Islet of Langerhans (tissue), 1 donor: ENCODE results near the gene FBXL13.
"Not testable (repeated sequence)": the region's sequence is repeated elsewhere in the genome, so short reads cannot be mapped to it uniquely, and the experiment has no call there.

Experiments used
- FAIRE-seq: peaks from one replicate; lab custom pipeline; 2011; peaks lifted over from hg19 to GRCh38; lab: Jason Lieb, UNC

Gene FBXL13

DNA sequence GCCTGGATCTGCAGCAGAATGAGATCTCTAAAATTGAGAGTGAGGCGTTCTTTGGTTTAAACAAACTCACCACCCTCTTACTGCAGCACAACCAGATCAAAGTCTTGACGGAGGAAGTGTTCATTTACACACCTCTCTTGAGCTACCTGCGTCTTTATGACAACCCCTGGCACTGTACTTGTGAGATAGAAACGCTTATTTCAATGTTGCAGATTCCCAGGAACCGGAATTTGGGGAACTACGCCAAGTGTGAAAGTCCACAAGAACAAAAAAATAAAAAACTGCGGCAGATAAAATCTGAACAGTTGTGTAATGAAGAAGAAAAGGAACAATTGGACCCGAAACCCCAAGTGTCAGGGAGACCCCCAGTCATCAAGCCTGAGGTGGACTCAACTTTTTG is 140.4 kb downstream of the FBXL13 start:
- no peak for FAIRE-seq

DNA sequence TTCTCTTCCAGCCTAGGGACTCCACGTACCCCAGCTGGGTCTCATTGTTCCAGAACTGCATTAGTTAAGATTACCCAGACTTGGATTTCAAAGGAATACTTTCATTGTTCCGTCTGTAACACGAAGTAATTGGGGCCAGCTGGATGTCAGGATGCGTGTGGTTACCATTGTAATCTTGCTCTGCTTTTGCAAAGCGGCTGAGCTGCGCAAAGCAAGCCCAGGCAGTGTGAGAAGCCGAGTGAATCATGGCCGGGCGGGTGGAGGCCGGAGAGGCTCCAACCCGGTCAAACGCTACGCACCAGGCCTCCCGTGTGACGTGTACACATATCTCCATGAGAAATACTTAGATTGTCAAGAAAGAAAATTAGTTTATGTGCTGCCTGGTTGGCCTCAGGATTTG is 140.8 kb downstream of the FBXL13 start:
- no peak for FAIRE-seq

DNA sequence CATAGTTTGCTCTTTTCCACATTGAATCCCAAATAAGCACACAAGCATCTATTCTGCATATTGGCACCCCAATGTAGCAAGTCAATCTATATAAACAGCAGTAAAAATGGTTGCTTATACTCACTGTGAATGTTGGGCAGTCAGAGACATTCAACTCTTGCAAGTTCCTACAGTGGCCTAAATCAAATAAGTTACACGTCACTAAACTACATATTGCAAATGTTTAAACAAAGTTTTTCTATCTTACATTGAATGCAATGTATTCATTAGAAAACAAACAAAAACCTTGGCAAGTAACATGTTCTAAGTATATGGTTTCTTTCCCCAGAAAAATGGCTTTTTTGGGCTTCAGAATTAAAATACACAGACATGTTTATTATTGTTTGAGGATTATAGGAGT is 142.8 kb downstream of the FBXL13 start:
- no peak for FAIRE-seq

DNA sequence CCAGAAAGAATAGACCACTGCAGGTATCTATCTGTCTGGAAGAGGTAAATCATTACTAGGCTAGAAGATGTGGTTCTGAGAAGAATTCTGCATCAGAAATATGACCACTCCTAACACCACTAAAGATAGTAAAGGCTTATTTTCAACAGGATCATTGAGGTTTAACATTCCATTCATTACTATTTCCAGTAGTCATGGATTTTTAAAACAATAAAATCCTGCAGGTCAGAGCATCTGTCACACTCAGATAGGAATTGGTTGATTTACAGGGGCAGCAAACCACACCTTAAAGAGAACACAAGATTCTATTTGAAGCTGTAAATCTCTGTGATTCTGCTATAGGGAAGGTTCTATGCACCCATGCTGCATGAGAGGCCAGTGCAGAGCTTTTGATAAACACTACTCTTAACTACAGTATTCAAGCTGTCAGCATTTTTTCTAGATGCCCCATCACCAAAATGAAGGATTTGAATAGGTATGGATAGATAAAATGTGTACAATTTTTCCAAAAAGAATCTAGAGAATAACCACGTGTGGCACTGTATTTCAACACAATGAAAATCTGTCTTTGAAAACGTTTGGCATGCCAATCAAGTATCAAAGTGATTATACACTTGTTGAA is 147.2 kb downstream of the FBXL13 start:
- no peak for FAIRE-seq

DNA sequence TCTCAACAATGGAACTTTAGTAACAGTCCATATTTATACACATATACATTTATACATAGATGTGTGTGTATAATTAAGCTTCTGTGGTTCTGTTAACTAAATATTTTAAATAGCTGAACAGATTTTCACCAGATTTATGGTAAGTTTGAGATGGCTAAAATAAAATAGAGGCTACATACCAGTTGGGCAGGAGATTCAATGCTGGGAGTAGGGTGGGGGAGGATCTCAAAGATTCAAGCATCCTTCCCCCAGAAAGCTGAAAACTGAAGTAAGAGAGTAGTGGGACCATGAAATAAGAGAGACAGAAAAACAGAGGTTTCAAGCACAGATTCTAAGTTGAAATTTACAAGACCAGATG is 147.8 kb downstream of the FBXL13 start:
- no peak for FAIRE-seq

DNA sequence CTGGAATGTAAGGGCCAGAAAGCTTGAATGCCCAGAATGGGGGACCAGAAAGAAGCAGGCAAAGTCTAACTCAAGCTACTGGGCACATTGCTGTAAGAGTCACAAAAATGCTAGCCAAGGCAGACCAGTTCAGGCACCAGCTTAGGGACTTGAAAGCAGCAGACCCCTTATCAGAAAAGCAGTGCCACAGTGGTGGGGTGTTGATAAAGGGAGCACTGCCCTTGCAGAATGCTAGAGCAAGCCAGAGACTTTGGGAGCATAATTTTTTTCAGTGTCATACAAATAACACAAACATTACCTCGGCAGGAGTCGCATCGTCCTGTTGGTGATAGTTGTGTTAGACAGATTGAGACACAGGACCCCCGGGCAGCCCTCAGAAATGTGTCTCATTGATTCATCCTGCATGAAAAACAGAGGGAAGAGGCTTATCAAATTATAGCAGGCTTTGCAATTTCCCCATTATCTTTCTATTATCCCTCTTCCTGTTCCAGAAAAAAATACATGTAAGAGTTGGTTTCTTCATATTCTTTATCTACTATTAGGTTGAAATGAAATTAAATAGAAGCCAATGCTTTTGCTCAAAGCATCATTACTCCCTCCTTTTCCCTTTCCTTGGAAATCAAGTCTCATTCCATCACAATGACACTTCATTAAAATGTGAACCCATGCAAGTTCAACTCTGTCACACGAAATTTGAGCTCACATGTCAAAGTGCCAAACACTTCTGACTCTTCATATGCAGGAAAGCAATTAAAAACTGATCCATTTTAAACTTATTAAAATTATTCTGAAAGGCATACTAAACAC is 148.4 kb downstream of the FBXL13 start:
- no peak for FAIRE-seq

DNA sequence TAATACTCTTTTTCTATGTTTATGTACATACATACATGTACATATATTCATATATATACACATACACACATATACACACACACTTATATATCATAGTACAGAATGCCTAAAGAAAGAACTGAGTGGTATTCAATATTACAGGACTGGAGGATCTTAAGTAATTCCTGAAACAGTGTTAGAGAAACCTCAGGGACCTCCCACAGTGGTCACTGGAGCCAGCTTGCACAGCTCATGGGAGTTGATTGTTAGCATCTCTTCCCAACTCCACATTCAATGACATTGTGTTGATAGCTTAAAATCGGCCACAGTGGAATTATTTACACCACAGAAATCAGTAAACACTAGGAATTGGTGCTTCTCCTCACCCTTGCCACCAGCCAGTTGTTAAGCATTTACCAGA is 155.8 kb downstream of the FBXL13 start:
- no peak for FAIRE-seq

DNA sequence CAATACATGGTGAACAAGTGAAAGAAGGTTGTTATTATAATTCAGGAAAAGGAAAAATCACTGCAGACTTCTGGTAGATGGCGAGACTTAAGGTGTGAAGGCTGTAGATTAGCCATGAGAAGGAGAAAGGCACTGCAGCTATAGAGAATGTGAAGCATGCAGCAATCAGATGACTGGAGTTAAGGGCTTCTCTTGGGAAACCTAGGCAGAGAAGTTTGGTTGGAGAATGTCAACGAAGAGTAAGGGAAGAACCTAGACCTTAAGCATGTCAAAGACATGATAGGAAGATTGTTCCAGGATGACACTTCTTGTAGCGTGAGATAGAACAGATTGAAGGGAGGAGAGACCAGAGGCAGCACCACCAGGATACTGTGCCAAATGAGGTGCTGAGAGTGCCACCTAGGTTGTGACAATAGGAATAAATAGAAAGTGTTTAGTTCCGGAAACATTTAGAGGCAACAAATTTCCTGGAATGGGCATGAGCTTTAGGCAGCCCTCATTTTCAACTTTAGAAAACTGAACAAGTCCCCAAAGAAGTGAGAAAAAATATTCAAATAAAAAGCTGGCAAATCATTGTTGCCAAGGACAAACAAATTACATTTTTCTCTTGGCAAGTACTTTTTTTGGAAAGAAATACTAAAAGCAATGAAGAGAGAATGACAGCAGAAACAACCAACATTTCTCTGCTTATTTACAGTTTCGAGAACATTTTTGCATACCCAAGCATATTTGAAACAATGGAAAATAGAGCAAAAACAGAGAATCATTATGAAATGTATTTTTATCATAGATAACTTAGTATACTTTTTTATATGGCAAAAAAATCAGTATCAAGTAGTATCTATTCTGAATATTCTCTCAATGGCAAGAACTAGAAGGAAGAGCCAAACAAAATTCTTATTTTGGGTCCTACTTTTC is 156.9 kb downstream of the FBXL13 start:
- FAIRE-seq = no peak

DNA sequence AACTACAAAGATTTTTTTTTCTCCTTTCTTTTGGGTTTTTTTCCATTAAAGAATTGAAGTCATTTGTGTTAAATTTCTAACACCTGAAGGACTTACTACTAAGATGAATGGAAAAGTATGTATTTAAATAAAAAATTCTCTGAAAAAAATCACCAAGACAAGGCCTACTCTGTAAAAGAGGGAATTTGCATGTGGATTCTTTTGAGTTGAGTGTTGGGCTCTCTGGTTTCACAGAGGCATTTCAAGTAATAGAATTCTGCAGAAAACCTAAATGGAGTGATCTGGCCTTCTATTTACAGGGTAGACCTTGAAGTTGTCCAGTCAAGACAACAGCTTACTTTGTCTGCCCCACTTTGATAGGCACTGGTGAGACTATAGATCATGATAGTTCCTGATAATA is 157.7 kb downstream of the FBXL13 start:
- FAIRE-seq = no peak

DNA sequence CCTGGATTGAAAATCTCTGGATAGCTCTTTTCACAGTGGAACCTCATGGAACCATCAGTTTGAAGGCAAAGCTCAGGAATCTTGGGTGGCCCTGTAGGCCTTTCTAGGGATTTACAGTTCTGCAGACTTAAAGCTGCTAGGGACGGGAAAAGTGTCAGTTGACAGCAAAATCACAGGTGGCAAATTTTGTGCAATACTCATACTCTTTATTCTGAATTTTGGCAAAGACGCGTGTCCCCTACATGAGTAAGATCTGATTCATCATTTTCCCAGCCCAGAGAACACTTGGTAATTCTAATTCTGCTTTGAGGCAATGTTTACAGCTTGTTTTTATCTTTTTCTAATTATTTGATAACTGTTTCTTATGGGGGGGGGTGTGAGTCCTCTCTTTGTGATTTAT is 158.2 kb downstream of the FBXL13 start:
- no peak for FAIRE-seq

DNA sequence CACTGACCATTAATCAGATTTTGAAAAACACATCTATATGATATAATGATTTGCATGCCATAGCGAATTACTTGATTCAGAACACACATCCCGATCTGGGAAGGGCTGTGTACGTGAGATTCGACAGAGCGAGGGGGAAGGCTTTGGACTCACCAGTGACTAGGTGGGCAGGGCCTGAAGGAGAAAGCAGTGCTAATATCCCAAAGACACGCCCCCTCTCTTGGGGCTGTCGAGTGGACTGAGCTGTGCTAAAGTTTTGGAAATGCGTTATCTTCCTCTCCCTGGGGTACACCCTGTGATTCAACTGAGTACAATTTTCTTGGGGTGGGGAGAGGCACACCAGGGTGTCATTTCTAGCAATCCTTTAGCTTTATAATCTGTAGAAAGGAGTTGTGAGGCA is 160.0 kb downstream of the FBXL13 start:
- no peak for FAIRE-seq

DNA sequence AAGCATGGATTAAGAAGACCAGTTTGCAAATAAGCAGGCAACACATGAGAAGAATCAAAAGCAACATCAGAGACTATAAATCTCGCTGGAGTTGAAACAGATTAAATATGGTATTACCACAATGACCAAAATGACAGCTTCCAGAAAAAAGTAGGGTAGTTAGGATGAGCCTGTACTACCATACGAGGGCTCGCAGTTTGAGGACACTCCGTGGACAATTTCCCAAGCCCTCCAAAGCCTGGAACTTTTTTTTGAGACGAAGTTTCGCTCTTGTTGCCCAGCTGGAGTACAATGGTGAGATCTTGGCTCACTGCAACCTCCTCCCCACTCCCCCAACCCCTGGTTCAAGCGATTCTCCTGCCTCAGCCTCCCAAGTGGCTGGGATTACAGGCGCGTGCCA is 160.8 kb downstream of the FBXL13 start:
- FAIRE-seq = no peak

DNA sequence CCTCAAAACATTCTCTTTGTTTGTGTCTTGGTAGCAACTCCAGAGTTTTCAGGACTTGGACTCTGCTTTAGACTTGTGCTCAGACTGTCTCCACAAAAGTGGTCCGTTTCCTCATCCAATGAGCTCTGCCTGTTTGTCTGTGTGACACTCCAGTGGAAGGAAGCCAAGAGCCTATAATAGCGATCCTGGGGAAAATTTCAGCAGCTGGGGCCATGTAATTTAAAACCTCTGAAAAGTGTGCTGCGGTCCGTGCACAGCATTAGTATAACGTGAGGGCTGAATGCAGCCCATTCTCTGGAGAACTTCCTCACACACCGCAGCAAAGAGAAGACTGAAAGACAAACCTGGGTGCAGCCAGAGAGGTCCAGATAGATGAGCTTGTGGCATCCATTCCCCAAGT is 161.9 kb downstream of the FBXL13 start, which contains the start of gene LRRC17:
Gene LRRC17 (plus strand): TSS at position 259 of the 400 bp plus-strand sequence. CDS start 20,914 bp downstream, outside the sequence.
- FAIRE-seq = no peak

DNA sequence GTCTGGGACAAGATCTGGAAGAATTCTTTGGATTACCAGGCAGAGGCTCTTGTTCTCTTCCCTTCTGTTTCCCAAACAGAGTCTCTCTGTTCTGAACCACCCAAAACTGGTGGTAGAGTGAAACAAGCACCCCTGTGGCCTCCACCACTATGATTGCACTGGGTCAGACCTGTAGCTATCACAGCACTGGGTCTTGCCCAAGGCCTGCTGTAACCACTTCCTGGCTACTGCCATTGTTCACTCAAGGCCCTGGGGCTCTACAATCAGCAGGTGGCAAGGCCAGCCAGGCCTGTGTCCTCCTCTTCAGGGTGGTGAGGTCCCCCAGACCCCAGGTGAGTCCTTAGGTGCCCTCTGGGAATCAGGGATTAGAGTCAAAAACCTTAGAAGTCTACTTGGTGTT is 165.9 kb downstream of the FBXL13 start:
- no peak for FAIRE-seq

DNA sequence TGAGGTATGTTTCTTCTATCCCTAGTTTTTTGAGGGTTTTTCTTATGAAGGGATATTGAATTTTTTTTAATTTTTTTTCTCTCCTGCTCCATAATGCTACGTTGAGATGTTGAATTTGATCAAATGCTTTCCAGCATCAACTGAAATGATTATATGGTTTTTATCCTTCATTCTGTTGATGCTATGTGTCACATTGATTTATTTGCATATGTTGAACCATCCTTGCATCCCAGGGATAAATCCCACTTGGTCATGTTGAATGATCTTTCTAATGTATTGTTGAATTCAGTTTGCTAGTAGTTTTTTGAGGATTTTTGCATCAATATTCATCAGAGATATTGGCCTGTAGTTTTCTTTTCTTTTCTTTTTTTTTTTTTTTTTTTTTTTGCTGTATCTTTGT is 171.0 kb downstream of the FBXL13 start:
- not testable (repeated sequence) for FAIRE-seq

DNA sequence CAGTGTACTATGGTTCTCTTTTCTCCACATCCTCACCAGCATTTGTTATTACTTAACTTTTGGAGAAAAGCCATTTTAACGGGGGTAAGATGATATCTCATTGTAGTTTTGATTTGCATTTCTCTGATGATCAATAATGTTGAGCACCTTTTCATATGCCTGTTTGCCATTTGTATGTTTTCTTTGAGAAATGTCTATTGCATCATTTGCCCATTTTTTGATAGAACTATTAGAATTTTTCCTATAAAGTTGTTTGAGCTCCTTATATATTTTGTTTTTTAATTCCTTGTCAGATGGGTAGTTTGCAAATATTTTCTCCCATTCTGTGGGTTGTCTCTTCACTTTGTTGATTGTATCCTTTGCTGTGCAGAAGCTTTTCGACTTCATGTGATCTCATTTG is 172.5 kb downstream of the FBXL13 start:
- FAIRE-seq = not testable (repeated sequence)

DNA sequence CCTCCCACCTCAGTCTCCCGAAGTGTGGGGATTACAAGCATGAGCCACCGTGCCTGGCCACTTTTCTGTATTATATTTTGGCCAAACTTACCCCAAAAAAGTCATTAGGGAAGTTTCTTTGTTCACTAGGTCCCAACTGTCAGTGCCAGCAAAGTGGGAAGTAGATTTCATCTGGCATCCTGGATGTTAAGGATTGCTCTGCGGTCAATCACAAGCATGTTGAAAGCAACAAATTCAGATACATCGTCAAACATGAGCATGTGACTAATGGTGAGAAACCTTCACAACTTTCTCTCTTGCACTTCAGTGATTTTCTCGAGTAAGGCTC is 176.1 kb downstream of the FBXL13 start:
- no peak for FAIRE-seq

DNA sequence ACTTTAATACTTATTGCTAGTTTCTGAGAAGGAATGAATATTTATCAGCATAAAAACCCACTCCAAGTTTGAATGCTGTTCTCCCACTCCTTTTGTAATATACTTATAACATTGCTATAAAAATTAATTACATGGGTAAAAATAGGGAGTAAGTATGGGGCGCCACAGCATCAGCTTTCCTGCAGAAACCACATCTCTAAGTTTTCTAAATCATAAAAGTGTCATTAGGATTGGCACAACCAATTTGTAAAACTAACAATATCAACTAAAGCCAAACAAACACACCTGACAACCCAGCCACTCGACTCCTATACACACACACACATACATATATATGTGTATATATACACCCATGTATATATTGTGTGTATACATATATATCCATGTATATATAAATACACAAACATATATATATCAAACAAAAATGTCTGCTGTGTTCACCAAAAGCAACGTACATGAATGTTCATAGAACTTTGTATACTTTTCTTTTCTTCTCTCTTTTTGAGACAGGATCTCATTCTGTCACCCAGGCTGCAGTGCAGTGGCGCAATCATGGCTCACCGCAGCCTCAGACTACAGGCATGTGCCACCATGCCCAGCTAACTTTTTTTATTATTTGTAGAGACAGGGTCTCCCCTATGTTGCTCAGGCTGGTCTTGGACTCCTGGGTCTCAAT is 176.6 kb downstream of the FBXL13 start:
- FAIRE-seq = no peak

DNA sequence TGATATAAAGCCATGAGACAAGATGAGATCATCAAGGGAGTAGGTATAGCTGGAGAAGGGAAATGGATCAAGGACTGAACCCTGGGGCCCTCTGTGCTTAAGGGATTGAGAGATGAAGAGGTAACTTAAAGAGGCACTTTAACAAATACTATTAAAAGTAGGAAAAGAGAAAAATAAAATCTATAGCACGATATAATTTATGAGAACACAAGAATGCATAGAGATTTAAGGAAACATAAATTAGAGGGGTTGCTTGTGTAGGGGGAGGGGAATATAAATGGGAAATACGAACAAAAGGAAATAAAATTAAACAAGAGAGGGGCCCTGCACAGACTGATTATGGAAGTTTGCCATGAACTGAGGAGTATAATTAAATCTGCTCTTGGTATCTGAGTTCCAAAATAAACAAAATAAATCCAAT is 177.4 kb downstream of the FBXL13 start:
- FAIRE-seq = no peak

DNA sequence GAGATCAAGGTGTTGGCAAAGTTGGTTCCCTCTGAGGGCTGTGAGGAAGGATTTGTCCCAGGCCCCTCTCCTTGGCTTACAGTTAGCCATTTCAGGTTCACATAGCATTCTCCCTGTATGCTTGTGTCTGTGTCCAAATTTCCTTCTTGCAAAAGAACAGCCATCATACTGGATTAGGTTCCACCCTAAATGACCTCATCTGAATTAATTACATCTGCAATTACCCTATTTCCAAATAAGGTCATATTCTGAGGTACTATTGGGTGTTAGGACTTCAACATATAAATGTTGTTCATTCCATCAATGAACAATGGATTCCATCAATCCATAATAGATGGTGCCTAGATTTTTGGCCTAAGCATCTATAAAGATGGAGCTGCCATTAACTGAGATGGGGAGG is 178.0 kb downstream of the FBXL13 start:
- no peak for FAIRE-seq

DNA sequence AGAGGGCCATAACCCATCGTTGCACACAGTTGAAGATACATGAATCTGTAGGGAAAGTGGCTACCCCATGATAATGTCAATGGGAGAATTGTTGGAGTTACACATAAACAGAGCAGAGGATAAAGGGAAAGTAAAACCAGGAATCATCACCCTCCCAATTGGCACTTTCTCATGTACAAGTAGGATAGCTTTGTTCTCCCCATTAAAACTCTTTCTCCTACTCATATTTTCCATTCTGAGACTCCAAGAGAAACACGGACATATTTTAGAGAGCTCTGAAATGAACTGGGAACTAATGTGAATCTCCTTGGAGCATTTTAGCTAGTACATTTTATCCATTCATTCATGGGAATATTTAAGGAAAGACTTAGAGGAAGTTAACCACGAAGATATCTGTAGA is 179.0 kb downstream of the FBXL13 start:
- no peak for FAIRE-seq

DNA sequence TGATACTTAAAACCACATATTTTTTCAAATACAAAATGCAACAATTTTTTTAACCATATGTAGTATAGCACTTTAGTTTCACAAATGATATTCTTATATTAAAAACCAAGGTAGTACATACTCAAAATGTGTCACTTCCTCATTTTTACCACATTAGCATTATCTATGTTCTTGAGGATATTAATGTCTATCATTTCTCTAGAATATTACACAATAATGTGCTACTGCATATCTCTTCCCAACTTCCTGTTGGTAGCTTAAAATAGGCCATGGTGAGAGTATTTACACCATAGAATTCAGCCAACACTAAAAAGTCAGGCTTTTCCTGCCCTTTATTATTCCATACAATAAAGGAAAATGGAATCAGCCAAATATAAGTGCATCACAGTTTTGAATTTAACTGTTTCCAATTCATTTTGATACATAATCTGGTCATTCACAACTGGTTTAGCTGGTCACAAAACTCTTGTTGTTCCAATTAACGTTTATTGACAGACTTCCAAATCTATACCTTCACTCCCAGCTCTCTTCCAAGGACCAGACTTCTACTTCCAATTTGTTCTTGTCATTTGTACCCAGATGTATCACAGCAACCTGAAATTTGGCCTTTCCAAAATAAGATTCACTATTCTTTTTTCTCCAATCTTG is 181.8 kb downstream of the FBXL13 start:
- no peak for FAIRE-seq
